ENCODE results near the gene PRDM16.

DNA sequence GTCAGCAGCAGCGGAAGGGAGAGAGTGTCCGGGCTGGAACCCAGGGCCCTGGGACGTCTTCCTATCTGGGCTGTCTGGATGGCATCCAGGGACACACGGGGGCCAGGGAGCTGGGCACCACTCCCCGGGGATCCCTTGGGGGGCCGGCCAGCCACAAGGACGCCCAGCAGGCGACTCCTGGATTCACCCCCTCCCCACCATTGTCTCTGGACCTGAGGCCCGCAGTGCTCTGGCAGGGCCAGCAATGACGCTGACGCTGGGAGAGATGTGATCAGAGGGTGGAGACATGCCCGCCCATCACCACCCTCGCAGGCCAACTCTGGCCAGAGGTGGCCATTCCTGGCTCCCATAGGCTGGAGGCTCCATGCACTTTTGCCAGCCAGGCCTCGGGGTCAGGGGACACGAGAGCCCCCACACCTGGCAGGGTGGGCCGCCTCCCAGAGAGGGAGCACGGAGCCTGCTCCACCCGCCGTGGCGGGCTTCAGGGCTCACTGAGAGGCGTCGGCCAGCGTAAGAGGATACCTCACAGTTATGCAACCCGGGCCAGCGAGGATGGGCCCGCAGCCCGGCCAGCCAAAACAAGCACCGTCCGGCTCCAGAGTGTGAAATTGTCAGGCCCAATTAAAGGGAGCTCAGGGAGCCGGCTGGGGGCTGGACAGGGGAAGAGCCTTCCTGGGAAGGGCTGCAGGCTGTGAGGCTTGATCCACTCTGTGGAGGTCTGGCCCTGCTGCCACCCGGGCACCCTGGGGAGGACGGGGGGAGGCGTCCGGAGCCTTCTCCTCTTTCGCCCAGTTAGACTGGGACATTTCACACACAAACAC, 37.4 kb upstream of the PRDM16 start:
- TF ChIP-seq, protein P1, sequence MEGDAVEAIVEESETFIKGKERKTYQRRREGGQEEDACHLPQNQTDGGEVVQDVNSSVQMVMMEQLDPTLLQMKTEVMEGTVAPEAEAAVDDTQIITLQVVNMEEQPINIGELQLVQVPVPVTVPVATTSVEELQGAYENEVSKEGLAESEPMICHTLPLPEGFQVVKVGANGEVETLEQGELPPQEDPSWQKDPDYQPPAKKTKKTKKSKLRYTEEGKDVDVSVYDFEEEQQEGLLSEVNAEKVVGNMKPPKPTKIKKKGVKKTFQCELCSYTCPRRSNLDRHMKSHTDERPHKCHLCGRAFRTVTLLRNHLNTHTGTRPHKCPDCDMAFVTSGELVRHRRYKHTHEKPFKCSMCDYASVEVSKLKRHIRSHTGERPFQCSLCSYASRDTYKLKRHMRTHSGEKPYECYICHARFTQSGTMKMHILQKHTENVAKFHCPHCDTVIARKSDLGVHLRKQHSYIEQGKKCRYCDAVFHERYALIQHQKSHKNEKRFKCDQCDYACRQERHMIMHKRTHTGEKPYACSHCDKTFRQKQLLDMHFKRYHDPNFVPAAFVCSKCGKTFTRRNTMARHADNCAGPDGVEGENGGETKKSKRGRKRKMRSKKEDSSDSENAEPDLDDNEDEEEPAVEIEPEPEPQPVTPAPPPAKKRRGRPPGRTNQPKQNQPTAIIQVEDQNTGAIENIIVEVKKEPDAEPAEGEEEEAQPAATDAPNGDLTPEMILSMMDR (IDR thresholded peaks at IDR 0.05): no peak
- no peak for TF ChIP-seq POLR2AphosphoS5 (IDR thresholded peaks at IDR 0.05; ENCODE audit: low read depth, low read length)
- TF ChIP-seq, protein P2, sequence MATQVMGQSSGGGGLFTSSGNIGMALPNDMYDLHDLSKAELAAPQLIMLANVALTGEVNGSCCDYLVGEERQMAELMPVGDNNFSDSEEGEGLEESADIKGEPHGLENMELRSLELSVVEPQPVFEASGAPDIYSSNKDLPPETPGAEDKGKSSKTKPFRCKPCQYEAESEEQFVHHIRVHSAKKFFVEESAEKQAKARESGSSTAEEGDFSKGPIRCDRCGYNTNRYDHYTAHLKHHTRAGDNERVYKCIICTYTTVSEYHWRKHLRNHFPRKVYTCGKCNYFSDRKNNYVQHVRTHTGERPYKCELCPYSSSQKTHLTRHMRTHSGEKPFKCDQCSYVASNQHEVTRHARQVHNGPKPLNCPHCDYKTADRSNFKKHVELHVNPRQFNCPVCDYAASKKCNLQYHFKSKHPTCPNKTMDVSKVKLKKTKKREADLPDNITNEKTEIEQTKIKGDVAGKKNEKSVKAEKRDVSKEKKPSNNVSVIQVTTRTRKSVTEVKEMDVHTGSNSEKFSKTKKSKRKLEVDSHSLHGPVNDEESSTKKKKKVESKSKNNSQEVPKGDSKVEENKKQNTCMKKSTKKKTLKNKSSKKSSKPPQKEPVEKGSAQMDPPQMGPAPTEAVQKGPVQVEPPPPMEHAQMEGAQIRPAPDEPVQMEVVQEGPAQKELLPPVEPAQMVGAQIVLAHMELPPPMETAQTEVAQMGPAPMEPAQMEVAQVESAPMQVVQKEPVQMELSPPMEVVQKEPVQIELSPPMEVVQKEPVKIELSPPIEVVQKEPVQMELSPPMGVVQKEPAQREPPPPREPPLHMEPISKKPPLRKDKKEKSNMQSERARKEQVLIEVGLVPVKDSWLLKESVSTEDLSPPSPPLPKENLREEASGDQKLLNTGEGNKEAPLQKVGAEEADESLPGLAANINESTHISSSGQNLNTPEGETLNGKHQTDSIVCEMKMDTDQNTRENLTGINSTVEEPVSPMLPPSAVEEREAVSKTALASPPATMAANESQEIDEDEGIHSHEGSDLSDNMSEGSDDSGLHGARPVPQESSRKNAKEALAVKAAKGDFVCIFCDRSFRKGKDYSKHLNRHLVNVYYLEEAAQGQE (IDR thresholded peaks at IDR 0.05; ENCODE audit: insufficient read depth in 1 of 2, low read depth in 2 of 2, low read length in 1 of 2): no peak
- TF ChIP-seq SIN3A (IDR thresholded peaks at IDR 0.05; ENCODE audit: borderline replicate concordance, insufficient read depth, low read depth, low read length): no peak
